Left lobe of liver (tissue), 2 donors: ENCODE measurements around the gene FRMD3. TPM values are rescaled to one million over a fixed set of nuclear protein-coding genes. Genes with fewer than 3 reads are reported as not detected.

Experiments used
- ATAC-seq: fragments of 200-7000 bp; cut with Tn5 transposase; one replicate; pipeline ENCODE4 v1.9.1; 2020; ENCODE audit warnings: mild to moderate bottlenecking, moderate library complexity
- DNase-seq: peaks from one replicate; pipeline ENCODE4 v3.0.0-alpha.2; 2020; ENCODE audit warnings: low spot score
- total RNA-seq: library from RNA; stranded (reverse); gene quantifications from one replicate; pipeline ENCODE4 v1.2.1, GENCODE V29; 2021
- donor health status: DM: no; HTN: no; CAD: no; lungs with moderate emphysema.
- donor health status: DM: no; HTN: yes; CAD: no.

Gene FRMD3
- total RNA-seq, 1 donor from 2014 or later = 0.53 TPM

GRCh38 chr9:83475741-83476140 lies 62.5 kb downstream of the FRMD3 start:
- ATAC-seq = no peak
- no peak for DNase-seq

DNA sequence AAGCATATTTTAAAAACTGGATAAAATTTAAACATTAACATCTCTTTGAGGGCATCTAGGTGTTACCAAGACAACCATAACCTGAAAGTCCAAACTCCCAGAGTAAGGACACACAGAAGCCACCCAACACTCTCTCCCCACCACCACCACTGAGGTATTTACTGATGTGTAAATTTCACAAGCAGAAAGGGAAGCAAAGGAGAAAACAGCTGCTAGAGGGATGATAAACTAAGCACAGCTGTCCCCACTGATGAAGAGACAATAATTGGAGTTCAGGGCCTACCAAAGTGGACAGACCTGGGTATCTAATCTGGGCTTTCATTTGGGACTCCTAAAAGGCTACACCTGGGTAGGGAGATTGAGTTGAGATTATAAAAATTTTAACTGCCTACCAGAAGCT lies 63.6 kb downstream of the FRMD3 start:
- DNase-seq (no peak), ATAC-seq (no peak)

GRCh38 chr9:83473488-83473971 lies 64.7 kb downstream of the FRMD3 start:
- DNase-seq (no peak), ATAC-seq (no peak)

DNA sequence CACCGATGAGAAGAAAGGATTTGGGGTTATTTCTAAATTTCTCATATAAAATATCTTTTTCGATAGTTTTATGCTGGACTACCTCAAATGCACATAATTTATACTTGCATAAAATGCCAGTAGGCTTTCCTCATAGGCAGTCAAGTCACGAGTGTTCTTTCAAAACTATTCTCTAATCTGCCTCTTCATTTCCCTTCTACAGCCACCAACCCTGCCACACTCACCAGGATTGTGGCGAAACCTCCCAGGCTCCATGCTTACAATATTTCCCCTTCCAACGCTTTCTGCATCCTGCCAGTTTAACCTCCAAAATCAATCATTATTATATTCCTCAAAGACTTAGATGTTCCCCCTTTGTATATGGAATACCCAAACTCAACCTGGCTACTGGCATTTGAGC lies 65.4 kb downstream of the FRMD3 start:
- no peak for ATAC-seq
- no peak for DNase-seq

- ATAC-seq (no peak), DNase-seq (no peak)
Measured at GRCh38 chr9:83472221-83472665, 66.0 kb downstream of the FRMD3 start.

GRCh38 chr9:83471241-83471640 lies 67.0 kb downstream of the FRMD3 start:
- no peak for ATAC-seq
- no peak for DNase-seq

DNA sequence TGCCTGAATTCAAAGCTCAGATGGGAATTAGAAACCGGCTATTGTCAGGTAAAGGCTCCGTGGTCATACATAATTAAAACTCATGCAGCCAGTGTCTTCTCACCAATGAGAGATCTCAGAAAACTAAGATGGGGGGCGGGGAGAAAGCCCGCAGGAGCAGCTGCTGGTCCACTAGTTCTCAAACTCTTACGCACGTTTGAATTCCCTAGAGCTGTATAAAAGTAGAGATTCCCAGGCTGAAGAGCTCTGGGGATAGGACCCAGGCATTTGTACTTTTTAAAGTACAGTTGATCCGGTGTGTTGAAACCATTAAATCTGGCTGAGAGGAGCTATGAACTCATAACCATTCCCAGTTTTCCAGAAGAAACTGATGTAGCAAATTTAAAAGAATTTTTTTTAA lies 68.5 kb downstream of the FRMD3 start:
- ATAC-seq (no peak), DNase-seq (no peak)

GRCh38 chr9:83468821-83469220 lies 69.4 kb downstream of the FRMD3 start:
- DNase-seq (no peak), ATAC-seq (no peak)

GRCh38 chr9:83466877-83467276 lies 71.3 kb downstream of the FRMD3 start:
- ATAC-seq = no peak
- no peak for DNase-seq

- DNase-seq = no peak
Measured at GRCh38 chr9:83466351-83466750, 71.8 kb downstream of the FRMD3 start.

GRCh38 chr9:83459830-83460229 lies 78.4 kb downstream of the FRMD3 start:
- ATAC-seq (no peak), DNase-seq (no peak)

More at GRCh38 chr9:83466351-83466750, 71.8 kb downstream of the FRMD3 start:
- ATAC-seq = no peak

- DNase-seq (no peak), ATAC-seq (no peak)
Measured at GRCh38 chr9:83458530-83458929, 79.7 kb downstream of the FRMD3 start.

DNA sequence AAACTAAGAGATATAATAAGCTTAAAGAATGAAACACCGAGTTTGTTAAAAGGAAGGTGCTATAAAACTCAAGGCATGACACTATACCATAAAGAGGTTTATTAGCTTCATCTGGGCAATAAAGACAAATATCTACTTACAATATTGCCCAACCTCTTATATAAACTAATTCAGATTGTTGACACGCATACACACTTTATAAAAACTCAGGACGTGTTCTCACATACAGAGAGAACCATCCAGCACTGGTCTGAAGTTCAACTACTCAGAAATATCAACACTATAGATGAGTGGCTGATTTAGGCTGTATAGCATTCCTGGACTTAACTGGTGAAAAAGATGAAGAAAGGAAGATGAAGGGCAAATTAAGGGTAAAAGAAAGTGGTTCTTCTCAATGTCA lies 81.2 kb downstream of the FRMD3 start:
- ATAC-seq (no peak), DNase-seq (no peak)

DNA sequence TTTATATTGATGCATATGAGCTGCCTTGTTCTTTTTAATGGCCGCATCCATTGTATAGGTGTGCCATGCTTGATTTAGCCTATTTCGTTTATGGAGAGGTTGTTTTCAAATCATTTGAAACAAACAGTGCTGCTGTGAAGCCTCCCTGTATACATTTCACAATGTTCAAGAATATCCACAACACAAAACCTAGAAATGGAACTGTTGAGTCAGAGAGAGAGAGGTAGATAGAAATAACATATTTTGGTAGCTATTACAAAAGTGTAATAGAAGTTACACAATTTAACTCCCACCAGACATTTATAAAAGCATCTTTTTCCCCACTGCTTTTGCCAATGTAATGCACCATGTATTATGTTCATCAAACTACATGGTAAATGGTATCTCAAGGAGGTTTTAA lies 82.0 kb downstream of the FRMD3 start:
- no peak for DNase-seq

DNA sequence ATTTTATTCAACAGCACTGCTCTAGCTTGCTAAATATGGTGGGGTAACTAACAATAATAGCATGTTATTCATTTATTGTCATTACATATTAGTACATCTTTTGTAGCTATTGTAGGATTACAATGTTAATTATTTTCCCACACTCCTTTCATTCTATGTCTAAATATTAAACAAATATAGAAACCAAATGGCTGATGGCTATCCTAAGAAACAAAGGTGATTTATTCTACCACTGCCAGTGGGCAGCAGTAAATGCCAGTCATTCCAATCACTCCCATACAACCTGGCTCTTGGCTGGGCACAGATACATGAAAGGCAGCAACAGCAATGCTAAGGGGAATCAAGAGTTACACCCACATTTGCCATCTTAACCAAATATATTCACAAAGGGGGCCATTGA lies 84.1 kb downstream of the FRMD3 start:
- no peak for ATAC-seq
- DNase-seq = no peak

More for the DNA sequence above, 82.0 kb downstream of the FRMD3 start:
- no peak for ATAC-seq

DNA sequence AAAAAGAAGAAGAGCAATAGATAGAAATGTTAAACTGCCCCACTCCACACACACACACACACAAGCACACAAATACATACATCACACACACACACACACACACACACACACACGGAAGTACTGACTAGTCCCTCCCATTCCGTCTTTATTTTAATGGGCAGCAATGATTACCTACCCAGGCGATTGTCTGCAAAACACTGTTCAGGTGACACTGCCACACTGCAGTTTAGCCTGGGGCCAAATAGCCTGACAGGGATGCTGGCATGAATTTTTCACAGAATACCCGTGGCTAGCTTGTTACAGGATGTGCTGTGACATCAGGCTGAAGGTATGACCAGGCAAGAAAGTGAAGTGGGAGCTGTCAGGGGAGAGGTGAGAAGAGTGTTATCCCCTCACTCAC lies 86.9 kb downstream of the FRMD3 start:
- no peak for DNase-seq

GRCh38 chr9:83449983-83450382 lies 88.2 kb downstream of the FRMD3 start:
- no peak for ATAC-seq
- no peak for DNase-seq

More for the DNA sequence above, 86.9 kb downstream of the FRMD3 start:
- ATAC-seq = no peak

- DNase-seq = no peak
- ATAC-seq = no peak
Measured at GRCh38 chr9:83449166-83449565, 89.0 kb downstream of the FRMD3 start.

DNA sequence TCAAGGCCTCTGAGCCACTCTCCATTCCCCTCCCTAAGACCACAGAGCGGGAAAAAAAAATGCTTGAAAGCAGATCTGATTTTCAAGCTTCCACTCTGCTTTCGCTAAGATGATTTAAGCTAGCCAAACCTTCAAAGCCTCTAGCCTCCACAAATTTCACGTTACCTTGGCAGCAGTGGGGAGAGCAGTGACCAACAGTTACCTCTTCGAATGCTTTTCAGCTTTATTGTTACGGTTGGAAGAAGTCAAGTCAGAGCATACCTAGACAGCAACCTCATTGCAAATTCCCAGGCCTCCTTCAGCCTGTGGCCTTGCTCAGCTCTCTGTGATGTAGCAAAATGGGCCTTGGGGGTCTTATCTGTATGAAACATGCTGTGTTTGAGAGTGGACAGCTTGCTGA lies 89.6 kb downstream of the FRMD3 start:
- no peak for ATAC-seq
- DNase-seq = no peak

GRCh38 chr9:83447351-83447750 lies 90.8 kb downstream of the FRMD3 start:
- ATAC-seq (no peak), DNase-seq (no peak)

DNA sequence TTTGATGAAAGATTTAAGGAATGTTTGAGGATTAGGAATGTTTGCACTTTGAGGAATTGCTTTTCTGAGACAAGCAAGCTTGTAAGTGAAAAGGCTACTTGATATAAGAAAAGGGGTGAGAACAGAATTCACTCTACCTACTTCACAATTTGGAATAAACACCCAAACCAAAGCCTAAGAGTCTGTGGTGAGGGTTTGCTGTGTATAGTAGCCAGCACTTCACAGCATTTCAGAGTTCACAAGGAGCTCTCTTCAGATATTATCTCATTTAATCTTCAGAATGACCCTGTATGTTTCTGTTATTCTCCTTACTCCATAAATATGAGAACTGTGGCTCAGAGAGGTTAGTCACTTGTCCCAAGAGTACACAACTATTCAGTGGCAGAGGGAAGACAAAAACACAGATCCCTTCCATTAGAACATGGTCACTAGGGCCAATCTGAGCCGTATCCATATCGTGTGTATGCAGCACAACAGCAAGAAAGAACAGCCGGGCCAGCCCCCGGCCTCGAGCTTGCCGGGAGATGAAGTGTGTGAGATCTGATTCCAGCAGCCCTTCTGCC lies 92.4 kb downstream of the FRMD3 start:
- no peak for DNase-seq

GRCh38 chr9:83444110-83444509 lies 94.1 kb downstream of the FRMD3 start:
- no peak for ATAC-seq
- no peak for DNase-seq

More for the DNA sequence above, 92.4 kb downstream of the FRMD3 start:
- ATAC-seq = no peak

- no peak for ATAC-seq
- no peak for DNase-seq
Measured at GRCh38 chr9:83441390-83441789, 96.8 kb downstream of the FRMD3 start.
